SK-MEL-5 (cell line): ENCODE data around the gene RNASEH2B. TPM values are rescaled to one million over a fixed set of nuclear protein-coding genes. Genes with fewer than 3 reads are reported as not detected.

Experiments
- DNase-seq: peaks from one replicate; pipeline ENCODE4 v3.0.0-alpha.2; 2016; ENCODE audit warnings: low read depth, low spot score
- in situ Hi-C: cut with HindIII; loops from 2 replicates; pipeline ENCODE4 v1.10.0; 2016; ENCODE audit warnings: low sequenced_read_pairs, high pct_unique_total_duplicates, low pct_unique_long_range_greater_than_20kb
- polyA plus RNA-seq, 2 experiments: library from polyadenylated mRNA; depleted of rRNA; stranded (reverse); fragments of >200 nt; gene quantifications; 2 replicates each; pipeline ENCODE4 v1.2.3, GENCODE V29; 2015
- total RNA-seq: library from RNA; depleted of rRNA; stranded (reverse); fragments of >200 nt; shearing (Covaris generic); gene quantifications from 2 replicates; pipeline ENCODE4 v1.2.3, GENCODE V29; 2014; rRNA removed

RNASEH2B gene
- 79.6 and 87.0 TPM in 2 replicates for total RNA-seq
- 37.8 and 43.6 TPM in 2 replicates for polyA plus RNA-seq (2015; cell fraction: cytosol; rRNA removed)
- polyA plus RNA-seq (2015; cell fraction: nucleus; rRNA removed) = 48.6 and 60.4 TPM in 2 replicates

- in situ Hi-C loops = no loop called here
- peak; percentile 64 for DNase-seq
Measured at GRCh38 chr13:50909605-50910484, at the start of gene RNASEH2B. RNASEH2B (plus strand) TSS chr13:50909791; CDS start chr13:50910077, 286 bp downstream.

DNA sequence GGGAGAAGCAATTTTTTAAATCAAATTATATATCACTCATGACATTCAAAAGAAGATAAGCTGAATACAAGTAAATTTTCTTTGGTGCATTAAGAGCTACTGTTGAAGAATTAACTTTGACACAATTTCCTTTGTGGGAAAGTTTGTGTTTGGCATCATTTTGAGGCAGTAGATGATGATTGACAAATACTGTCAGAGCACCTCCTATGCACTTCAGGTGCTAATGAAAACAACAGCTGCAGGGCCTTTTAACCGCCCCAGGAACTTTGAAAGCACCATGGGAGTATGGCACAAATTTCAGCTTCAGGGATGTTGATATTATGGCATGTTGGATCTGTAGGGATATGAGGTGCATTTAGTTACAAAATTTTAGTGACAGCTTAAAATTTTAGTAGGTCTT, 45.1 kb upstream of the RNASEH2B start:
- in situ Hi-C loops = no loop called here
- DNase-seq = no peak

- DNase-seq = no peak
- in situ Hi-C loops = no loop called here
Measured at GRCh38 chr13:50866817-50867636, 42.6 kb upstream of the RNASEH2B start.

- DNase-seq = no peak
- in situ Hi-C loops = no loop called here
Measured at GRCh38 chr13:50867637-50867945, 42.0 kb upstream of the RNASEH2B start.

DNA sequence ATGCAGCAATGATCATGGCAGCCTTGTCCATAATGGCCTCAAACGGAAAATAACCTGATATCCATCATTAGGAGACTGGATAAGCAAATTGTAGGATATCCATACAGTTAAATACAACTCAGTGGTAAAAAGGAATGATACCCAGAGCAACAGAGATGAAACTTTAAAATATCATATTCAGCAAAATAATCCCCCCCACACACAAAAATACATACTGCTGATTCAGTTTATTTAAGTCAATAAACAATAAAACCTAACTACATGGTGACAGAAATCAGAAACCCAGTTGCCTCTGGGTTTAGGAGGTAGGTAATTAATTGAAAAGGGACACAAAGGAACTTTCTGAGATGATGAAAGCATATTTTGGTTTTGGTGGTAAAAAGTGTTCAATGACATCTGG, 38.2 kb upstream of the RNASEH2B start:
- DNase-seq = no peak
- in situ Hi-C loops = no loop called here

DNA sequence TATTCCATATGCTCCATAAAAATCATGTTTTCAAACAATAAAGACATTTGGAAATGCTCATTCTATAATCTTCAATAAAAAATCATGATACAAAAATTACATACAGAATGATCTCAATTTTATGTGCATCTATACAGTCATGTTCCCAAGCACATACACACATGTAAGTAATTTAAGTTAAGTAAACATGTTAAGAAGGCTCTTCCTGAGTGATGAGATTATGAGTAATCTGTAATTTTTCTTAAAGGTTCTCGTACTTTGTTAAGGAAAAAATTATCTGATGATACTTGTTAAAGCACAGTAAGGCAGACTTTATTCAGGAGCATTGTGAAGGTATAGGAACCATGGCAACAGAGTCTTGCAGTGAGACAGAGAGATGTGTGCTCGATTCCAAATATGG, 36.1 kb upstream of the RNASEH2B start:
- no peak for DNase-seq
- in situ Hi-C loops = no loop called here

GRCh38 chr13:50873991-50874390, 35.6 kb upstream of the RNASEH2B start:
- in situ Hi-C loops = no loop called here
- DNase-seq = no peak

DNA sequence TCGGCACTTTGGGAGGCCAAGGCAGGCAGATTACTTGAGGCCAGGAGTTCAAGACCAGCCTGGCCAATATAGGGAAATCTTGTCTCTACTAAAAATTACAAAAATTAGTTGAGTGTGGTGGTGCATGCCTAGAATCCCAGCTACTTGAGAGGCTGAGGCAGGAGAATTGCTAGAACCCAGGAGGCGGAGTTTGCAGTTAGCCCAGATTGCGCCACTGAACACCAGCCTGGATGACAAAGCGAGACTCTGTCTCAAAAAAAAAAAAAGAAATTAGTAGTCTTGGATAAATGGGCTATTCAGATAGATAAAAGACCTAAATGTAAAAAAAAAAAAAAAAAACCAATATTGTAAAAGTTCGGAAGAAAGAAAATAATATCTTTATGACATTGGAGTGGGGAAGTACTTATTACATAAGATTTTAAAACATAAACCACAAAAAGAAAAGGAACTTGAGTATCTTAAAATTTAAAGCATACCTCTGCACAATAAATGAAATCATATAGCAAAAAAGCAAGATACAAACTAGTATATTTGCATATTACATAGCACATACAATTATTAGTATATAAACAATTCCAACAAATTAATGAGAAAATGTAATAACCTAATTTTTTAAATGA, 26.7 kb upstream of the RNASEH2B start:
- in situ Hi-C loops = no loop called here

GRCh38 chr13:50883728-50884127, 25.9 kb upstream of the RNASEH2B start:
- in situ Hi-C loops = no loop called here
- no peak for DNase-seq

More for the DNA sequence above, 26.7 kb upstream of the RNASEH2B start:
- no peak for DNase-seq

GRCh38 chr13:50884265-50884664, 25.3 kb upstream of the RNASEH2B start:
- DNase-seq = no peak
- in situ Hi-C loops = no loop called here

GRCh38 chr13:50887151-50887550, 22.4 kb upstream of the RNASEH2B start:
- in situ Hi-C loops = no loop called here
- DNase-seq = no peak

GRCh38 chr13:50888362-50888761, 21.2 kb upstream of the RNASEH2B start:
- DNase-seq = no peak
- in situ Hi-C loops = no loop called here

GRCh38 chr13:50889317-50889716, 20.3 kb upstream of the RNASEH2B start:
- in situ Hi-C loops = no loop called here
- DNase-seq = no peak

DNA sequence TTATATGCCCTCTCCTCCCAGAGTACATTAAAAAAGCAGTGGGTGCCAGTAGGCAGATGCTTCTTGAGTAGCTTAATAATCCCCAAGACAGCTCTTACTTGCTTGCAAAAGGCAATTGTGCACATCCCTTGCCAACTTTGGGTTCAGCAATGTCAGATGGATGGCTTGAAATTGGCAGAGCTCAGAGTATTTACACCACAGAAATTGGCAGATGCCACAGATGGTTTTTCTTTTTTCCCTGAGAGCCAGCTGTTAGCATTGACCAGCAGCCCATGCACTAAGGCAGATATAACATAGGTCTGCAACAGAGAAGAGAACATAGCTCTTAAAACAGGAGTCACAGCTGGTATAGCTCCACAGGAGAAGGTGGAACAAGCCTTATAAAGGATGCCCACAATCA, 18.4 kb upstream of the RNASEH2B start:
- in situ Hi-C loops = no loop called here
- DNase-seq = no peak

- no peak for DNase-seq
- in situ Hi-C loops = no loop called here
Measured at GRCh38 chr13:50892210-50892944, 17.2 kb upstream of the RNASEH2B start.

- in situ Hi-C loops = no loop called here
- DNase-seq = no peak
Measured at GRCh38 chr13:50893211-50893852, 16.3 kb upstream of the RNASEH2B start.

GRCh38 chr13:50894012-50894411, 15.6 kb upstream of the RNASEH2B start:
- no peak for DNase-seq
- in situ Hi-C loops = no loop called here
